Body of pancreas (tissue), 4 donors: ENCODE data around the gene EDAR. TPM values are rescaled to one million over a fixed set of nuclear protein-coding genes. Genes with fewer than 3 reads are reported as not detected.

Source experiments
- ATAC-seq: fragments of 150-250 bp; one replicate; pipeline ENCODE4 v1.9.1; 2016
- DNase-seq, 4 donors: peaks; one replicate each; pipeline ENCODE4 v3.0.0-alpha.2; 2019
- H3K27ac ChIP-seq, 4 donors: fragments of 200-600 bp; sonication (generic); 1 replicate in 3 of 4; 2 replicates in 1 of 4; pipeline versions ENCODE4 v1.5.1 to v1.6.1; 2016 to 2019; ENCODE audit warnings: mild to moderate bottlenecking in 1 of 4, mixed read lengths in 1 of 4, moderate library complexity in 1 of 4
- H3K27me3 ChIP-seq, 2 donors: fragments of 200-600 bp; sonication (generic); one replicate each; pipeline ENCODE4 v1.6.0; 2016; ENCODE audit warnings: mild to moderate bottlenecking in 1 of 2
- H3K36me3 ChIP-seq, 2 donors: fragments of 200-600 bp; sonication (generic); replicated peaks in 1 of 2; 2 replicates each; pipeline ENCODE4 v1.5.1; 2016; ENCODE audit warnings: low read depth in 2 of 2; ENCODE audit not compliant: insufficient read depth in 1 of 2
- H3K4me1 ChIP-seq: fragments of 200-600 bp; sonication (generic); one replicate; pipeline ENCODE4 v1.6.0; 2016
- H3K4me3 ChIP-seq, 2 donors: fragments of 200-600 bp; sonication (generic); 1 replicate in 1 of 2; 2 replicates in 1 of 2; pipeline ENCODE4 v1.5.1; 2016 to 2019
- H3K9me3 ChIP-seq, 3 donors: fragments of 200-600 bp; sonication (generic); 1 replicate in 2 of 3; 2 replicates in 1 of 3; pipeline ENCODE4 v1.5.1; 2016
- CTCF ChIP-seq, 7 experiments: fragments of 450-650 bp in 4 of 7; fragments of 200-600 bp in 3 of 7; sonication (generic) in 3 of 7; IDR thresholded peaks; one replicate each; pipeline ENCODE4 v1.5.1; 2016 to 2019; ENCODE audit warnings: antibody characterized with exemption in 7 of 7
- POLR2A ChIP-seq, 3 donors: fragments of 450-650 bp; IDR thresholded peaks; one replicate each; pipeline ENCODE4 v1.6.1; 2016; ENCODE audit warnings: antibody characterized with exemption in 3 of 3, mild to moderate bottlenecking in 2 of 3
- WGBS, 2 donors: methylation state at CpG; one replicate each; pipeline ENCODE4 v1.1.5; 2017; 5-methylcytosine and 5-hydroxymethylcytosine counted together
- intact Hi-C: fragments of 100-400 bp; cut with DNase I; formaldehyde crosslinking; loops from one replicate; pipeline ENCODE4 v1.15.1; 2023
- total RNA-seq, 2 donors: library from RNA; depleted of rRNA; stranded (reverse); fragments of >200 nt; gene quantifications; one replicate each; pipeline ENCODE4 v1.1.0, GENCODE V29; 2016

Gene EDAR
- total RNA-seq, 2 donors from 2014 or later: not detected

DNA sequence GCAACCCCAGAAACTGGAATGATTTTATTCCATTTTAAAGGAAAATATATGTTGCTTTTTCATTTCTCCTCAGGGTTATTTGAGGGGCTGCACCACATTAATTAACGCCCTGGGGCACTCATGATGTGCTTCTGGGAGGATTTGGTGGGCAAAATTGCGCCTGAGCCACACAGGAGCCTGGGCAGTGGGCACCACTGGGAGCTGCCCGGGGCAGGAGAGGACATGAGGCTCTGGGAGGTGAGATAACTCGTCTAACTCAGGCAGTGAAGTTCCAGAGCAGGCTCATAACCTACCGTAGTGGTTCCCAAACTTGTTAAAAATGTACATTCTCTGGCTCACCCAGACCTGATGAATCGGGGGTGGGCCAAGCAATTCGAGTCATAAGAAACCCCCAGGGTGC, 68.3 kb downstream of the EDAR start:
- WGBS, 2 donors: 48 to 52% methylated on average over 5 to 7 of the region's 7 CpGs
- ATAC-seq: no peak

DNA sequence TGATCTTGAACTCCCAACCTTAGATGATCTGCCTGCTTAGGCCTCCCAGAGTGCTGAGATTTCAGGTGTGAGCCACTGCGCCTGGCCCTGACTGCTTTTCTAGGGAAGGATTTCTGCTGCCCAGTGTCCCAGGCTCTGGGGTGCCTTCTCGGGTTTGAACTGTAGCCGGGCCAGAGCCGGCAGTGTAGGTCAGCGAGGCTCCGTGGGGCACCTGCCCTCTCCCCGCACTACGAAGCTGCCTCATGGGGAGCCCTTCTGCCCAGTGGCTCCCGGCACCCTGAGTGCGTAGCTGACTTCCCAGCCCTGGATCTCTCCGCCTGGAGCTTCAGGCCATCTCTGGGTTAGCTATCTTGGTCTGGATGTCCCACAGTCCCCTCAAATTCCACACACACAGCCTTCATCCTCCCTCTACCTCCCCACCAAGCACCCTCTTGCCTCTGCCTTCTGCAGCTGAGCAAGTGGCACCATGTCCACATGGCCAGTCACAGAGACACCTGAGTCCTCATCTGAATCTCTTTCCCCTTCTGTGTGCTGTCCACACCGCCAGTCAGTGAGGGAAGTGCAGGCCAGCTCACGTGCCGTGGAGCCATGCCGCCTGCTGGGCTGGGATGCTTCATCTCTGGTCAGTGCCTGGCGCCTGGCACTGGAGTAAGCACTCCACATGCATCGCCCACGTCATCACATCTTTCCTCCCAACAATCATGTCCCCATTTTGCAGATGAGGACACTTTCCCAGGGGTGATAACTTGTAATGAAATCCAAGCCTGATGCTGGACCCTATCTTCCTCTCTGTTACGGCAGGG, 69.2 kb downstream of the EDAR start:
- 80 to 84% methylated on average over 18 to 19 of the region's 19 CpGs for WGBS, 2 donors
- intact Hi-C loops: no loop called here
- no peak for DNase-seq

More for the DNA sequence above, 68.3 kb downstream of the EDAR start:
- intact Hi-C loops: no loop called here
- Histone ChIP-seq H3K27ac (no peak overlapping the region), H3K4me3 (no peak overlapping the region), H3K4me1 (no peaks in the 10 kb centered on the region), H3K36me3 (no peaks in the 10 kb centered on the region), H3K27me3 (no peaks in the 10 kb centered on the region), H3K9me3 (no peaks in the 10 kb centered on the region)
- no peak for TF ChIP-seq POLR2A (IDR thresholded peaks at IDR 0.05)
- TF ChIP-seq CTCF (IDR thresholded peaks at IDR 0.05): no peak
- no peak for DNase-seq

GRCh38 chr2:108918941-108919341, 70.1 kb downstream of the EDAR start:
- WGBS, 2 donors: 79 to 87% methylated on average over 13 to 14 of the region's 14 CpGs
- DNase-seq: no peak
- no peak overlapping the region for H3K4me3 ChIP-seq
- H3K27me3 ChIP-seq: no peaks in the 10 kb centered on the region
- H3K27ac ChIP-seq: no peak overlapping the region
- ATAC-seq: no peak
- no peaks in the 10 kb centered on the region for H3K9me3 ChIP-seq
- H3K36me3 ChIP-seq: no peaks in the 10 kb centered on the region
- no peaks in the 10 kb centered on the region for H3K4me1 ChIP-seq
- intact Hi-C loops: no loop called here
- TF ChIP-seq CTCF (IDR thresholded peaks at IDR 0.05) (no peak), POLR2A (IDR thresholded peaks at IDR 0.05) (no peak)

More for the DNA sequence above, 69.2 kb downstream of the EDAR start:
- no peak overlapping the region for H3K27ac ChIP-seq
- H3K36me3 ChIP-seq: no peaks in the 10 kb centered on the region
- TF ChIP-seq POLR2A (IDR thresholded peaks at IDR 0.05) (no peak), CTCF (IDR thresholded peaks at IDR 0.05) (no peak)
- no peak for ATAC-seq
- no peak overlapping the region for H3K4me3 ChIP-seq
- no peaks in the 10 kb centered on the region for H3K4me1 ChIP-seq
- H3K9me3 ChIP-seq: no peaks in the 10 kb centered on the region
- H3K27me3 ChIP-seq: no peaks in the 10 kb centered on the region

DNA sequence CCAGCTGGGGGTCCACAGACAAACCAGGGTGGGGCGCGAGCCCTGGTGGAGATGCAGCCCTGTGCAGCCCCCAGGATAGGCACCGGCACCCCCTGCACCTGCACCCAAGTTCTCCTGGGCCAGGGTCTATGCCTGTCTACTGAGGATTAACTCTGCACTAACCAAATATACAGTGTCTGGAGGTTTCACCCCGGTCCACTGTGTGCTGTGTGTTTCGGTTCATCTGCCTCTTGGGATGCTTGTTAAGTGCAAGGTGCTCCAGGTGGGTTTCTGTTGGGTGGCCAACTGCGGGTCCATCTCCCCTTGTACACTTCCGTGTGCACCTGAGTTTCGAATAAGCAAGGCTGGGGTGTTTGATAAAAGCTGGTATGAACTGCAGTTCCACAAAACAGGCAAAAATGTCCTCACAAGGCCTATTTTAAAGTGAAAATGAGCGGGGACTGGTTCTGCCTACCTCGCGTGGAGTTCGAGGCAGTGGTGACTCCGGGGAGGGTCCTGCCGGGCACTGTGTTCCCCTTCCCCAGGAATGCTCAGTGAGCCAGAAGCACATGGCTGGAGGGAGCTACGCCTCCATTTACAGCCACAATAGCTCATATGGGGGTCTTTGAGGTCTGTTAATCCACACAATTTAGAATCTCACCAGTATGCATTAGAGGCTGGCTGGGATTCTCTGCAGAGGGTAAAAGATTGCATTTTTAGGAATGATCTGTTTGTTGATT, 70.7 kb downstream of the EDAR start:
- DNase-seq (no peak), ATAC-seq (no peak)
- H3K36me3 ChIP-seq: no peaks in the 10 kb centered on the region
- TF ChIP-seq POLR2A (IDR thresholded peaks at IDR 0.05) (no peak), CTCF (IDR thresholded peaks at IDR 0.05) (no peak)
- H3K4me1 ChIP-seq: no peaks in the 10 kb centered on the region
- H3K27me3 ChIP-seq: no peaks in the 10 kb centered on the region
- intact Hi-C loops: no loop called here
- WGBS, 2 donors: 72 to 81% methylated on average over 6 to 14 of the region's 15 CpGs
- H3K9me3 ChIP-seq: no peaks in the 10 kb centered on the region
- no peak overlapping the region for H3K4me3 ChIP-seq
- no peak overlapping the region for H3K27ac ChIP-seq
